HG03097 (cell line): ENCODE measurements around the gene CDK5RAP3.
"Not testable (repeated sequence)": the region's sequence is repeated elsewhere in the genome, so short reads cannot be mapped to it uniquely, and the experiment has no call there.

Source experiments
- ATAC-seq: cut with Tn5 transposase; IDR thresholded peaks from one replicate; pipeline ENCODE4 v1.9.1; 2021; ENCODE audit not compliant: unreplicated experiment, low FRiP score

The CDK5RAP3 gene

DNA sequence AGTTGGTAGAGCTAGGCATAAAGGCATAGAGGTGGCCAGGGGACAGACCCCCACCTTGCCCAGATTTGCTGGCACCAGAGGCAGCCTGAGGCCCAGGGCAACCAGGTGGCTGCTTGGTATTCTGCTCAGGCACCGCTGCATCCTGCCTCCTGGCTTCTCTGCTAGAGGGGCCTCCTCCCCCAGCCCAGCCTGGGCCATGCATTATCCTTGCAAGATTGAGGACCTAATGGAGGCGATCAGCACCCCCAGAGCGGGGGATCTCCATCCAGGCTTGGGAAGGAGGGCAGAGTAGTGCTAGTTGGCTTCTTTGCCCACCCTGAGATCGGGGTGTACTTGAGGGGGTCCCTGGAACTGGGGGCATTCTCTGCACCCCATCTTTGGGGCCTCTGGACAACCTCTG is 23.8 kb downstream of the CDK5RAP3 start:
- ATAC-seq = no peak

DNA sequence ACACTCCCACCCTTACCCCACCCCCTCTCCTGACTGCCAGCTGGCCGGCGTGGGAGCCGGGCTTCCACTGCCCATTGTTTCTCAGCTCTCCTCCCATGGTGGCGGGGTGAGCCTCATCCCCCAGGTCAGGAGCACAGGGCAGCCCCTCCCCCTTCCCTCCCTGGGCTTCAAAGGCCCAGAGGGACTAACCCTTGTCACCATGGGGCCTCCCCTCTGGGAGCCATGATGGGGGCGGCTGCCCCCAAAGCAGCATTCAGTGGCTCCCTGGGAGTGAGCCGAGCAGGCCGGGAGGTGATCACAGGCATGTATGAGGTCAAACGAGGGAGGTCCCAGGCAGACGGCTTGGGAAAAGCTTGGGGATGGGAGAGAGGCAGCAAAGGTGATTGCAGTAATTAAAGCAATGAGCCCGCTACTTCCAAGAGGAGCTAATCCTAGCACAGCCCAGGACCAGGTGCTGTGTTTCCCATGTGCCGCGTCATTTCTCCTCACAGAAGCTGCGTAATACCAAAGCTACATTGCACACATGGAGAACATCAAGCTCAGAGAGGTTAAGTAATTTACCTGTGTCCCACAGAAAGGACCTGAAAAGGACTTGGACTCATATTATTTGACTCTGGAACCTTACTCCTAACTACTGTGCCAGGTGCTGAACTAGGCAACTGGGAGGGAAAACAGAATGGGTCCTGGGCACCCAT is 24.5 kb downstream of the CDK5RAP3 start:
- no peak for ATAC-seq

DNA sequence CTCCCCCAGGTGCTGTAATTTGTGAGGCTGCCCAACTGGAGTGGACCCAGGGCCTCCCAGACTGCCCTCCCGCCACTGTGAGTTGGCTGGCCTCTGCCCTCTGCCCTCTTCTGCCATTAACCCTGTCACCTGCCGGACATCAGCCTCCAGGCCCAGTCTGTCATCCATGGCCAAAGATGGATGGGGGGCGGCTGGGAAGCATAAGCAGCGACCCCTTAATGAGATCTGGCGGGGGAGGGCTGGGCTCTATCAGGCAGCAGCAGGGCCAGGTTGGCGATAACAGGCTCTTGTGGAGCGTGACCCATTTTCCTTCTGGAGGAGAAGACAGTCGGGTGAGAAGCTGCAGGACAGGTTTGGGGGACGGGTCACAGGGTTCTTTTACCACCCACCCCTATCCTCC is 25.3 kb downstream of the CDK5RAP3 start:
- no peak for ATAC-seq

DNA sequence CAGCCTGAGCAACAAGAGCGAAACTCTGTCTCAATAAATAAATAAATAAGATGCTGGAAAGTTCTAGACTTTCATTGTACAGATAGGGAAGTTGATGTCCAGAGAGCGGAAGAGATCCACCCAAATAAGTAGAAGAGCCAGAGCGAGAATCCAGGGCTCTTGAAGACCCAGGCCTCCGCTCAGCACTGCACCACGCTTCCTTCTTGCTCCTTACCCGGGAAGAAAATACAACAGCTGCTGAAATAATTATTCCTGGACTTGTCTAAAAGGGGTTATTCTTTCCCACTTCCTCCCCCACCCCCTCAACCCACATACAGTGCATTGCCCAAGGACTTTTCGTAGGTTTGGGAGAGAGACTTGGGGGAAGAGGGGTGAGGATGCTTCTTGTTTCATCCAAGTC is 26.7 kb downstream of the CDK5RAP3 start:
- ATAC-seq = no peak

DNA sequence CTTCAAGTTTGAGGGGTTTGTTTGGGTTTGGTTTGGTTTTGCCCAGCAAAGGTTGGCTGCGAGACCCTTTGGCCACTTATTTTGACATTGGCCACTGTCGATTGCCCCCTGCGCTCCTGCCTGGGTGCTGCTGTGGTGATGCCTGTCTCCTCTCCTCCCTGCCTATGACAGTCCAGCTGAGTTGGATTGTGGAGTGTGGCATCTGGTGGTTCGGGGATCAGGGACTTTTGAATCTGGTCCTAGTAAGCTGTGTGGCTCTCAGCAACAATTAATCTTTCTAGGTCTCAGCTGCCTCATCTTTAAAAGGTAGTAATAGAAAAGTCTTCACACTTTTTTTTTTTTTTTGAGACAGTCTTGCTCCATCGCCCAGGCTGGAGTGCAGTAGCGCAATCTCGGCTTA is 27.1 kb downstream of the CDK5RAP3 start:
- no peak for ATAC-seq

DNA sequence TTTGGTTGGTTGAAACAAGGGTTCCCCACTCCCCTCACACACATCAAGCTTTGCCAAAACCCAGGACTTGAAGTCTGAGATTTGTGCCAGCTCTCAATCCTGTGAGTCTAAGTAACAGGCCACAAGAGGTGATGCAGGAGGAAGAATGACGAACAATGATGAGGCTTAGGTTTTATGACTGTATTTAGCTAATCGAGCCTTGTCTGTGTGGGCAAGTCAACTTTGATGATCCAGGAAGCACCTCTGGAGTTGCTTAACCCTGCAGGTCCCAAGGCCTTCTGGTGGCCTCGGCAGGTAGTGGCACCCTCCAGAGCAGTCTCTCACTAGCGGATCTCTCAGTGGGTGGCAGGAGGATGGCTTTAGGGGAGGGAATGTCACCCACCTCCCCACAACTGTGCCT is 28.7 kb downstream of the CDK5RAP3 start:
- ATAC-seq = no peak

DNA sequence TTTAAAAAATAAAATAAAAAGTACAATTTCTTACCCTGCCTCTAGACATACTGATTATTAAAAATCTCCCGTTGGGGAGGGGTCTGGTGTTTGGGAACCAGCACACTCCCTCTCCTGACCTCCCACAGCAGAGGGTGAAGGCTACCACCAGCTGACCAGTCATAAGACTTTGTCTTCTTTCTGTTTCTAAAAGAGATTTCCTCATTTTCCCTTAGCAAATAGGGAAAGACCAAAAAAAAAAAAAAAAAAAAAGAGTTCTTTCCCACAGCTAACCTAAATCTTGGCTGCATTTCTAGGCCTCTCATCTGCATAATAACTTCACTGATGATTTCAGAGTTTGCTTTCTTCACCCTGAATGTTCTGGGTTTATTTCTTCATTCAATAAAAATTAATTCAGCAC is 30.3 kb downstream of the CDK5RAP3 start:
- ATAC-seq = no peak

DNA sequence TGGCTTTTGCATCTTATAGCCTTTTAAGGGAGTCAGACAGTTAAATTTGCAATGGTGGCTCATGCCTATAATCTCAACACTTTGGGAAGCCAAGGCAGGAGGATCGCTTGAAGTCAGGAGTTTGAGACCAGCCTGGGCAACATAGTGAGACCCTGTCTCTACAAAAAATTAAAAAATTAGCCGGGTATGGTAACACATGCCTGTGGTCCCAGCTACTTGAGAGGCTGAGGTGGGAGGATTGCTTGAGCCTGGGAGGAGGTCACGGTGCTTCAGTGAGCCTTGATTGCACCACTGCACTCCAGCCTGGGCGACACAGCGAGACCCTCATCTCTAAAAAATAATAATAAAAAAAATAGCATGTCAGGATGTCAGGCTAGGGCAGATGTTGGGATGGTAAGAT is 30.7 kb downstream of the CDK5RAP3 start:
- not testable (repeated sequence) for ATAC-seq

DNA sequence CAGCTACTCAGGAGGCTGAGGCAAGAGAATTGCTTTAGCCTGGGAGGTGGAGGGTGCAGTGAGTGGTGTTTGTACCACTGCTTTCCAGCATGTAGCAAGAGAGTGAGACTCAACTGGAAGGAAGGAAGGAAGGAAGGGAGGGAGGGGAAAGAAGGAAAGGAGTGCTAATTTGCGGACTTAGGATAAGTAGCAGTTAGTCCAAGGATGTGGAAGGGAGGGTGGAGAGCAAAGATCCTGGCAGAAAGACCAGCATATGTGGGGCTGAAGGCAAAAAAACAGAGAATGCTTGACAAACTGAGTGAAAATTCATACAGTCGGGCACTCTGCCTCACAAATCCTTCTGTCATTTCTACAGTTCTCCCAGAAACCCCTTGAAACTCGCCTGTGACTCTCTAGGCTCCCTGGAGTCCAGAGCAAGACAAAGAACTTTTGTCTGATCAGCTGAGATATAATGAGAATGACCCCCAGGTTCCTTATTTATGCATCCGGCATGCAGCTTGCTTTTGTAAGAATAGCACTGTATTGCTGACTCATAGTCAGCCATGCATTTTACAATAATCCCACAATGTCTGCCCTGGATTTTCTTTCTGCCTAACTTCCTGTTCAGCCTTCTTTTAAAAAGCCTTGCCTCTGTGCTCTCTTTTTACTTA is 31.5 kb downstream of the CDK5RAP3 start:
- no peak for ATAC-seq

DNA sequence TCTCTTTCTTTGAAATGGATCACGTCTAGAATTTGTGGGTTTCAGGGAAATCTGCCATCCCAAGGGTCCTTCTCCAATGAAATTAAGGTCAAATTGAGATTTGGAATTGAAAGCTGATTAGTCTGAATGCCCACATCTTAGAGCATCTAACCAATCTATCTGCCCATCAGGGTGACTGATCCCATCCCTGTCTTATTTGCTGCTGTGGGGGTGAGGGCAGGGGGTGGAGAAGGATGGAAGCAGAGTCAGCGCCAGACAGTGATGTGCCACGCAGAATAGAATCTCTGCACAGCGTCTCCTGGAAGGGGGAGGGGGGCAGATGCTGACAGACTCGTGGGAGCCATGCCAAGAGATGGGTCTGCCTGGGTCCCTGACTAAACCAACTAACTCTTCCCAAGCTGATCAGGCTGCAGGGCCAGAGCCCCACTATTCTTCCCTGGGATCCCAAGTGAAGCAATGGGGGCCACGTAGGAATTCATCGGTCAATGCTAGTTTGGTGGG is 32.1 kb downstream of the CDK5RAP3 start:
- ATAC-seq = no peak

DNA sequence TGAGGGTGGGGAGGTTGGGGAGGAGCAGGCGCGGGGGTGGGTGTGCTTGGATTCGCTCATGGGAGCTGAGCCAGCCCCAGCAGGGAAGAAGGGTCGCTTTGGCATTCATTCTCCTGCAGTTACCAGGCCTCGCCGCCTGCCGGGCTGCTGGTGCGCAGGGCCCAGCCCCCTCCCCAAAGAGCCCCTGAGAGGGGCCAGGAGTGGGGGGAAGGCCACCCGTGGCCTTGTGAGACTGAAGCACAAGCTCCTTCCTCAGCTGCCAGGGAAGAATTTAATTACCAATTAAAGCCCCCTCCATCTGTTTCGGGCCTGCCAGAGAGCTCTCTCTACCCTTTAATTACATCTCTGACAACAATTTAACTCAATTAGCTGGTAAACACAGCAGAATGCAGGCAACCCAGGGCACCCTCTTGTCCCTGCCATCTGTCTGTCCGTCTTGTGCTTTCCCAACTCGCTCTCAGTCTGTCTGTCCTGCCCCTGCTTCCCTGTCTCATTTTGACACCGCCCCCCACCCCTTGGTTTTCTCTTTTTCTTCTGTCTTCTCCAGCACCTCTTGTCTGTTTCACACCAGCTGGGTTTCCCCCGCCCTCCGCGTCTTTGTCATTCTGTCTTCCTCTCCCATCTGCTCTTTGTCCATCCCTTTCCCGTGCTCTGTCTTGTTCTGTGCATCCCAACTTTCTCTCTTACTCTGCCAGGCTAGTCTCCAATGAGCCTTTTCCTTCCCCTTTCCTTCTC is 32.7 kb downstream of the CDK5RAP3 start:
- ATAC-seq = no peak

DNA sequence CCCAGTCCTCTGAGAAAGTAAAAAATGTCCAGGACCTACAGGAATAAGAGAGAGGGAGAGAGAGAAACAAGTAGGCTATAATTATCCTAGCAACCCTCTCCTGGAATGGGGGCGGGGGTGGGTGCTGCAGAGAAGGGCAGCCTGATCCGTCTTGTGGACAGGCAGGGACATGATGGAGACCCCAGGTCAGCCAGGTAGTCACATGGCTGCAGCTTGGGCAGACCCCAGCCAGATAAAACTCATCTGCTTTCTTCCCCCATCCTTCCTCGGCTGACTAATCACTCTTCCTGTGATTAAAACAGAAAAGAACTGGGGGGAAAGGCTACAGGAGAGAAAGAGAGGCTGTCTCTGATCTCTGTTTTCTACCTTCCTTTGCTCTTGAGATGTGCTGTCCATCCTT is 34.1 kb downstream of the CDK5RAP3 start:
- ATAC-seq = no peak

DNA sequence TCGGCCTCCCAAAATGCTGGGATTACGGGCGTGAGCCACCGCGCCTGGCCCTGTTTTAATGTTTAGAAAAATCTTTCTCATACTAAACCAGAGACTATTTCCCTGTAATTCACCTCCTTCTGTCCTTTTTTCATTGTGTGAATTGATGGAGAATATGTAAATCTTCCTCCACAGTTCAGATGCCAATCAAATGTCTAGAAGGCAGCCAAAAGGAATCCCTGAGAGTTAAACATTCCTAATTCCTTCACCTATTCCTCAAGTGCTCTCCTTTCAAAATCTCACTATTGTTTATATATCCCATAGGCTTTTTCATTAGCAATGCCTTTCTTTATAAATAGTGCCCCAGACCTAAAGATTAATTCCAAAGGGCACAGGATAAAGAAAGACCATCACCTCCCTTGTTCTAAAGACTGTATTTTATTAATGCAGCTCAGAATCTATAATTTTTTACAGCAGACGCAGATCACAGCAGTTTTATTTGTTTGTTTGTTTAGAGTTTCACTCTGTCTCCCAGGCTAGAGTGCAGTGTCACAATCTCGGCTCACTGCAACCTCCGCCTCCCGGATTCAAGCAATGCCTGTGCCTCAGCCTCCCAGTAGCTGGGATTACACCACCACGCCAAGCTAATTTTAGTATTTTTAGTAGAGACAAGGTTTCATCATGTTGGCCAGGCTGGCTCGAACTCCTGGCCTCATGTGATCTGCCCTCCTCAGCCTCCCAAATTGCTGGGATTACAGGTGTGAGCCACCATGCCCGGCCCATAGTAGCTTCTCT is 36.2 kb downstream of the CDK5RAP3 start:
- ATAC-seq = no peak

DNA sequence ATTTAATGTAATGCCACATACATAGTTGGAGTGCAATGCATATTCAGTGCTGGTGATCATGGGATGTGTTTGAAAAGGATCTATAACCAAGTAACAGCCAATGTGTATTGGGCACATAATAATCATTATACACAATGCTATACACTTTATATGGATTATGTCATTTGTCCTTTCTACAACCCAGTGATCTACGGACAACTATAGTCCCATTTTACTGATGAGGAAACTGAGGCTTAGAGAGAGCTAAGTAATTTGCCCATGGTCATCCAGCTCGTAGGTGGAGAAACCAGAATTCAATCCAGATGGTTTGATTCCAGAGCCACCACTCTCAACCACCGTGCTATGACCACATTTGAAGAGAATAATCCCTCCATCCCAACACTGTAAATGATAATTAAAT is 39.3 kb downstream of the CDK5RAP3 start:
- no peak for ATAC-seq

DNA sequence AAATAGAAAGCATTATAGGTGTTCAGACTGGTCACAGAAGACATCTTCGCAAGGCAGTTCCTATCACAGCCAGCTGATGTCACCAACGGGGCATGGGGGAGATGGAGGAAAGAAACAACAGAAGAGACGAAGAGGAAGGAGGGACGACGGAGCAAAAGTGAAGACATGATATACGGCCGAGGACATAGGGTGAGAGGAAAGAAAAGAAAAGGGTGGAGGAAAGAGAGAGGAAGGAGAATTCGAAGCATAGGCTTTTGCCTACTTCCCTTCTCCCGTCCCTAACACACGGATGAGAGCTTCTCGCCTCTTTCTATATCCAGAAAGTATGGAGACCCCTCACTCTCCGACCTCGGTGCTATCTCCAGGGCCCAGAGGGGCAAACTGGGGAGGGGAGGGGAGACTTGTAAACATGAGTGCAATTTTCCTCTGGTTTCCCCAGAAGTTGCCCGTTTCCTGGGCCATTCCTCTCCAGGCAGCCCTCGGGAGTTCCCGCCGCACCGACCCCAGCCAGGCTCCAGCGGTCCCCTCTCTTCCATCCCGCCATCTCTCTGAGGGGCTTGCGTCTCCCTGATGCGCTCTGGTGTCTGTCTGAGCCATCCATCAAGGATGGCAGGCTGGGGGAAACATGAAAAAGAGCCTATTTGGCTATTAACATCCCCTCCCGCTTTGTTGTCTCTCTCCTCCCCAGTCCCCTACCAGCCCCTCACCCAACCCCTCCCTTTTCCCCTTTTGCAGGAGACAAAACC is 40.7 kb downstream of the CDK5RAP3 start:
- no peak for ATAC-seq

DNA sequence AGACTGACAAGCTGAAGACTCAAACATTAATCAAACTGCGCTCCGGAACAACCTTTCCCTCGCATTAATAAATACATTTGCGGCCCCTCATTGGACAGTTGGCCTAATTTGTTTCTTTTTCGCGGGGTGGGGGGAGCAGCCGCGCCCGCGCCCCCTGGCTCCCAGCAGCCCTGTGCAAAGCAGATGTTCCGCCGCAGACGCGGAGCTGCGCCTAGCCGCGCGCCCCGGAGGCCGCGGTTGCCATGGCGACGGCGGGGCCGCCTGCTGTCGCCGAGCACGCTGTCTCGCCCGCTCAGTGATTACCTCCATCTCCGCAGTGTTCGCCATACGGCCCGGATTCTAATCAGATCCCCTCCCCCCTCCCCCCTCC is 41.2 kb downstream of the CDK5RAP3 start:
- ATAC-seq = no peak

DNA sequence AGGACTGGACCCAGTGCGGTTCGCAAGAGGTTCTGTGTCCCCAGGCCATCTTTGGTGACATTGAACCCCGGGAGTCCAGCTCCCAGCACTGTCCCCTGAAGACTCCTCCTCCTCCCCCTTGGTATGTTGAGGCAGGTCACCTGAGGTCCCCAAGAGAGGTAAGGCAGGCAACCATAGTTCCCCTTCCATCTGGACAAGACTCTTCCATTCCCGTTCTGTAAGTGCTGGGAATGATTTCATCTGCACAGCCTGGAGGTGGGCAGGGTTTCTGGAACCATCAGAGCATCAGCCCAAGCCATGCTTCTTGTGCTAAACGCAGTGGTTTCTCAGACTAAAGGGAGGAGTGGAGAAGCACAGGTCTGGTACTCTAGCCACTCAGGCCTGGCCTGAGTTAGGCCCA is 41.7 kb downstream of the CDK5RAP3 start:
- no peak for ATAC-seq

DNA sequence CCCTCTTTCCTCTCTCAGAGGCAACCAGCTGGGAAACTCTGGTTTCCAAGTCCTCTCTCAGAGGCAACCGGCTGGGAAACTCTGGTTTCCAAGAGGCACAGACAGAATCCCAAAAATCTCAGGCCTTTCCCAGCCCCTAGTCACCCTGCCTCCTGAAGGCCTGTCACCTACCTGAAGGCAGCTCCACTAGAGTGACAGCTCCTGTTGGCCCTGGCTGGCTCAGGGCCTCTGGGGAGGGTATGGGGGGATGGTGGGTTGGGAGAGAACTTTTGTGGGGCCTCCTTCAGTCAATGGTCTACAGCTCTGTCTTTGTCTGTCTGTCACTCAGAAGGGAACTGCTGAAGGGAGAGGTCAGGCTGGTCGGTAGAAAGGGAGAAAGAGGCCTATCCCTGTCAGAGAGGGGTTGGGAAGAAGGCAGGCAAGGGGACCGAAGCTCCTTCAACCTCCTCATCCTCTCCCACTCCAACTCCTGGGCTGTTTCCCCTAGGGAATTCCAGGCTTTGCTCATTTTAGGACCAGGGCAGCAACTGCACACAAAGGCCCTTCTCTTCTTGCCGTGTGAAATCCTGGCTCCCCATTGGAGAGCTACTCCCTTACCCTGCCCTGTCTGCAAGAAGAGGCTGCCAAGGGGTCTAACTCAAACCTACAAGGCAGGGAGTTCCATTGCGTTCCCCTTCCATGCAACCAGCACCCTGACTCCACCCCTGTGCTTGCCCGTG is 43.1 kb downstream of the CDK5RAP3 start:
- no peak for ATAC-seq

DNA sequence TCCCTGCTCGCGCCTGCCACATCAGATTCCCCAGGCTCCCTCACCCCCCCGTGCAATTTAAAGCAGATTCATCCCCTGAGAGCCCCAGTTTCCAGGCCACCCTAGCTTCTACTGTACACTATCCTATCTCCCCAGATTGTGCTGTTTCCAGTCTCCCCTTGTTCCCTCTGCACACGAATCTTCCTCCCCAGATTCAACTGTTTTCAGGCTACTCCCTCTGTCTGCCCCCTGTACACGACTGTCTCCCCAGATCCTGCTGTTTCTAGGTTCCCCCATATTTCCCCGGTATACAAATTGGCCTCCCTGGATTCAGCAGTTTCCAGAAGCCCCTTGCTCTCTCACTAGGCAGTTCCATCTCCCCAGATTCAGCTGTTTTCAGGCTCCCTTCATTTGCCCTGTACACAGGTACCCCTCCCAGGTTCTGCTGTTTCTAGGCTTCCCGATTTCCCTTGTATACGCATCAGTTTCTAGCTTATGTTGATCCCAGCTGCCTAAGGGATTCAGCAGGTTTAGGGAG is 43.7 kb downstream of the CDK5RAP3 start:
- ATAC-seq = no peak
